Astrocyte (in vitro differentiated cells and primary cell): Measurements from ENCODE around the gene TMEM221. TPM values are rescaled to one million over a fixed set of nuclear protein-coding genes. Genes with fewer than 3 reads are reported as not detected.

Experiments used
- DNase-seq: peaks from one replicate; pipeline ENCODE4 v3.0.0-alpha.2; 2010; ENCODE audit warnings: low read depth
- FAIRE-seq: peaks from 2 replicates; lab custom pipeline; 2011; peaks lifted over from hg19 to GRCh38; lab: Jason Lieb, UNC
- H2AFZ ChIP-seq: 2 replicates; pipeline ENCODE4 v1.6.0; 2012; ENCODE audit warnings: low read depth, low read length, inconsistent platforms
- H3K27ac ChIP-seq: 2 replicates; pipeline ENCODE4 v1.5.1; 2011; ENCODE audit warnings: low read depth, low read length, inconsistent platforms
- H3K27me3 ChIP-seq: 2 replicates; pipeline ENCODE4 v1.6.0; 2011; ENCODE audit warnings: low read length, inconsistent platforms; ENCODE audit not compliant: insufficient read depth
- H3K36me3 ChIP-seq: 2 replicates; pipeline ENCODE4 v1.5.1; 2011; ENCODE audit warnings: low read length, inconsistent platforms; ENCODE audit not compliant: insufficient read depth
- H3K4me1 ChIP-seq: 2 replicates; pipeline ENCODE4 v1.5.1; 2011; ENCODE audit warnings: low read length, inconsistent platforms; ENCODE audit not compliant: insufficient read depth
- H3K4me2 ChIP-seq: 2 replicates; pipeline ENCODE4 v1.6.0; 2012; ENCODE audit warnings: low read length, inconsistent platforms
- H3K4me3 ChIP-seq: 2 replicates; pipeline ENCODE4 v1.5.1; 2011; ENCODE audit warnings: low read depth, mild to moderate bottlenecking, low read length, inconsistent platforms; ENCODE audit not compliant: insufficient read depth
- H3K79me2 ChIP-seq: 2 replicates; pipeline ENCODE4 v1.6.0; 2012; ENCODE audit warnings: mild to moderate bottlenecking, low read length, inconsistent platforms; ENCODE audit not compliant: insufficient read depth
- H3K9ac ChIP-seq: 2 replicates; pipeline ENCODE4 v1.6.0; 2012; ENCODE audit warnings: mild to moderate bottlenecking, low read length, inconsistent platforms
- H3K9me3 ChIP-seq: 2 replicates; pipeline ENCODE4 v1.5.1; 2012; ENCODE audit warnings: low read depth, mild to moderate bottlenecking, low read length, inconsistent platforms; ENCODE audit not compliant: insufficient read depth
- H4K20me1 ChIP-seq: 2 replicates; pipeline ENCODE4 v1.6.0; 2012; ENCODE audit warnings: low read length, inconsistent platforms; ENCODE audit not compliant: insufficient read depth
- H3K27ac Mint-ChIP-seq: one replicate; pipeline ENCODE4 v1.8.0; 2021; ENCODE audit warnings: mild to moderate bottlenecking, mixed read lengths; ENCODE audit not compliant: unreplicated experiment
- H3K27me3 Mint-ChIP-seq: one replicate; pipeline ENCODE4 v1.8.0; 2021; ENCODE audit warnings: low read depth, mixed read lengths; ENCODE audit not compliant: unreplicated experiment
- H3K36me3 Mint-ChIP-seq: one replicate; pipeline ENCODE4 v1.8.0; 2021; ENCODE audit warnings: low read depth, mixed read lengths; ENCODE audit not compliant: unreplicated experiment
- H3K4me1 Mint-ChIP-seq: one replicate; pipeline ENCODE4 v1.8.0; 2021; ENCODE audit warnings: low read depth, mixed read lengths; ENCODE audit not compliant: unreplicated experiment
- H3K4me3 Mint-ChIP-seq: one replicate; pipeline ENCODE4 v1.8.0; 2021; ENCODE audit warnings: mild to moderate bottlenecking, moderate library complexity, mixed read lengths; ENCODE audit not compliant: unreplicated experiment
- H3K9me3 Mint-ChIP-seq: one replicate; pipeline ENCODE4 v1.8.0; 2021; ENCODE audit warnings: mild to moderate bottlenecking, mixed read lengths; ENCODE audit not compliant: unreplicated experiment
- EZH2 ChIP-seq: IDR thresholded peaks from 2 replicates; pipeline ENCODE4 v1.6.1; 2012; ENCODE audit warnings: mild to moderate bottlenecking, low read length, inconsistent platforms; ENCODE audit not compliant: insufficient read depth
- total RNA-seq: library from RNA; stranded (reverse); gene quantifications from 2 replicates; pipeline ENCODE4 v1.2.1, GENCODE V29; 2021
- TF ChIP-seq, protein P1 (sequence below): IDR thresholded peaks from 2 replicates; pipeline ENCODE4 v1.5.1; 2011; ENCODE audit warnings: low read depth, mild to moderate bottlenecking, inconsistent platforms, low read length, moderate library complexity; ENCODE audit not compliant: insufficient read depth

Gene TMEM221
- total RNA-seq, 1 donor from 2014 or later = 0.23 TPM

DNA sequence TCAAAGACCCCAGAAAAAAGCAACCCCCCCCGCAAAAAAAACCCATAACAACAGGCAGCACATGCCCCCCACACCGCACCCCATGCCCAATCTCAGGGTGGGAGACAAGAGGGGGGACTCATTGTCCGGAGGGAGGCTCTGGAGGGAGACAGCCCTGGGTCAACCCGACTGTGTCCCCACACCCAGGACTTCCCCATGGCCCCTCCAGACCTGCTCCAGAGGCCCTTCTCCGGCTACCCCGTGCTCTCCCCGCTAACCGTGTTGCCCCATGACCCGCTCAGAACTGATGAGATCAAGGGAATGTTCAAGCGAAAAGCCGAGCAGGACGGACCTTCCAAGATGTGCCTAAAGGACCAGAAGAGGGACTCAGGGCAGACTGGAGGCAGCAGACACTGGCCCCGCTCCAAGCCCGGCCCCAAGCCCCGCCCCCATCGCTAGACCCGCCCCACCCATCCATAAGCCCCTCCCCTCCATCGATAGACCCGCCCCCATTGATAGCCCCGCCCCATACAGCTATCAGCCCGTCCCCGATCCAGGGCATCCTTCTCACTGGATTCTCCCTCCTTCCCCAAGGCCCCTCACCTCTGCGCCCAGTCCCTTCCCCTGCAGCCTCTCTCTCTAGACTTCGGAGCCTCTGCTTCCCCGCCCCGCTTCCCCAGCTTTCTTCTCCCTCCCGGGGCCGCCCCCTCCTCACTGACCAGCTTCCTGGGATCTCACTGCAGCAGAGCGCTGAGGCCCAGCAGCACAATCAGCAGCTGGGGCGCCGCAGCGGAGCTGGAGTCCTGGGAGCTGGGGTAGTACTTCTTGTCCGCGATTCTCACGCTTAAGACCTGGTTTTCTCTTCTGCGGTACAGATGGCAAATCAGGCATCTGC lies 45.2 kb downstream of the TMEM221 start:
- H2AFZ ChIP-seq = no peak overlapping the region
- no peaks in the 10 kb centered on the region for H3K9me3 ChIP-seq
- no peak for DNase-seq
- Mint-ChIP-seq H3K27me3 (no peaks in the 10 kb centered on the region), H3K27ac (peak overlapping the region; percentile 12), H3K4me3 (peak overlapping the region; percentile 94), H3K4me1 (peaks cover 17% of the 10 kb centered on the region), H3K36me3 (peaks cover 9% of the 10 kb centered on the region), H3K9me3 (no peaks in the 10 kb centered on the region)
- H3K9ac ChIP-seq = no peak overlapping the region
- TF ChIP-seq EZH2 = no peak
- TF ChIP-seq, protein P1, sequence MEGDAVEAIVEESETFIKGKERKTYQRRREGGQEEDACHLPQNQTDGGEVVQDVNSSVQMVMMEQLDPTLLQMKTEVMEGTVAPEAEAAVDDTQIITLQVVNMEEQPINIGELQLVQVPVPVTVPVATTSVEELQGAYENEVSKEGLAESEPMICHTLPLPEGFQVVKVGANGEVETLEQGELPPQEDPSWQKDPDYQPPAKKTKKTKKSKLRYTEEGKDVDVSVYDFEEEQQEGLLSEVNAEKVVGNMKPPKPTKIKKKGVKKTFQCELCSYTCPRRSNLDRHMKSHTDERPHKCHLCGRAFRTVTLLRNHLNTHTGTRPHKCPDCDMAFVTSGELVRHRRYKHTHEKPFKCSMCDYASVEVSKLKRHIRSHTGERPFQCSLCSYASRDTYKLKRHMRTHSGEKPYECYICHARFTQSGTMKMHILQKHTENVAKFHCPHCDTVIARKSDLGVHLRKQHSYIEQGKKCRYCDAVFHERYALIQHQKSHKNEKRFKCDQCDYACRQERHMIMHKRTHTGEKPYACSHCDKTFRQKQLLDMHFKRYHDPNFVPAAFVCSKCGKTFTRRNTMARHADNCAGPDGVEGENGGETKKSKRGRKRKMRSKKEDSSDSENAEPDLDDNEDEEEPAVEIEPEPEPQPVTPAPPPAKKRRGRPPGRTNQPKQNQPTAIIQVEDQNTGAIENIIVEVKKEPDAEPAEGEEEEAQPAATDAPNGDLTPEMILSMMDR = no peak
- no peak for FAIRE-seq
- H3K4me3 ChIP-seq = no peak overlapping the region
- no peaks in the 10 kb centered on the region for H3K27me3 ChIP-seq
- H3K4me2 ChIP-seq = no peak overlapping the region
- H3K79me2 ChIP-seq = no peaks in the 10 kb centered on the region
- no peaks in the 10 kb centered on the region for H3K36me3 ChIP-seq
- H4K20me1 ChIP-seq = no peaks in the 10 kb centered on the region
- peaks cover 6% of the 10 kb centered on the region for H3K4me1 ChIP-seq
- no peak overlapping the region for H3K27ac ChIP-seq

DNA sequence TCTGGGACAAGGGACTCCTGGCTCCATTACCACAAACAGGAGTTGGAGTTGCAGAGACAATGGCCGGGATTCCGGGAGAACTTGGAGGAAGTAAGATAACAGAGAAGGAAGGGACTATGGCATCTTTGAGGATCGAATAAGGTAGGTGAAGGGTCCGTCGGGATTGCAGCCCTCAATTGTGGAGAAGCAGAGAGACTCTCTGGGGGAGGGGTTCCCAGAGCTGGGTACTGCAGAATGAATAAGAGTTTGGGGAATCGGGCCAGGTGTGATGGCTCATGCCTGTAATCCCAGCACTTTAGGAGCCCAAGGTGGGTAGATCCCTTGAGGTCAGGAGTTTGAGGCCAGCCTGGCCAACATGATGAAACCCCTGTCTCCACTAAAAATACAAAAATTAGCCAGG lies 46.8 kb downstream of the TMEM221 start:
- no peak overlapping the region for H3K27ac Mint-ChIP-seq
- no peaks in the 10 kb centered on the region for H3K9me3 Mint-ChIP-seq
- Histone ChIP-seq H3K27ac (no peak overlapping the region), H3K4me2 (no peak overlapping the region), H3K27me3 (no peaks in the 10 kb centered on the region), H3K4me1 (peaks cover 6% of the 10 kb centered on the region), H3K9ac (no peak overlapping the region), H3K4me3 (no peak overlapping the region), H3K79me2 (no peaks in the 10 kb centered on the region), H3K9me3 (no peaks in the 10 kb centered on the region), H2AFZ (no peak overlapping the region), H4K20me1 (no peaks in the 10 kb centered on the region), H3K36me3 (no peaks in the 10 kb centered on the region)
- H3K4me3 Mint-ChIP-seq = peak overlapping the region; percentile 62
- no peaks in the 10 kb centered on the region for H3K27me3 Mint-ChIP-seq
- no peak for TF ChIP-seq EZH2
- TF ChIP-seq, protein P1 = no peak
- FAIRE-seq (no peak), DNase-seq (no peak)
- peaks cover 11% of the 10 kb centered on the region for H3K36me3 Mint-ChIP-seq
- peaks cover 9% of the 10 kb centered on the region for H3K4me1 Mint-ChIP-seq
